Activated CD4-positive, CD25-positive, alpha-beta regulatory T cell treated with anti-CD3 and anti-CD28 coated beads, Interleukin-2, amount 50 U/mL, for 72 hours (primary cell): ENCODE measurements around the gene DIRAS1.

Experiments used
- DNase-seq: peaks from one replicate; pipeline ENCODE4 v3.0.0; 2021

Gene DIRAS1

DNA sequence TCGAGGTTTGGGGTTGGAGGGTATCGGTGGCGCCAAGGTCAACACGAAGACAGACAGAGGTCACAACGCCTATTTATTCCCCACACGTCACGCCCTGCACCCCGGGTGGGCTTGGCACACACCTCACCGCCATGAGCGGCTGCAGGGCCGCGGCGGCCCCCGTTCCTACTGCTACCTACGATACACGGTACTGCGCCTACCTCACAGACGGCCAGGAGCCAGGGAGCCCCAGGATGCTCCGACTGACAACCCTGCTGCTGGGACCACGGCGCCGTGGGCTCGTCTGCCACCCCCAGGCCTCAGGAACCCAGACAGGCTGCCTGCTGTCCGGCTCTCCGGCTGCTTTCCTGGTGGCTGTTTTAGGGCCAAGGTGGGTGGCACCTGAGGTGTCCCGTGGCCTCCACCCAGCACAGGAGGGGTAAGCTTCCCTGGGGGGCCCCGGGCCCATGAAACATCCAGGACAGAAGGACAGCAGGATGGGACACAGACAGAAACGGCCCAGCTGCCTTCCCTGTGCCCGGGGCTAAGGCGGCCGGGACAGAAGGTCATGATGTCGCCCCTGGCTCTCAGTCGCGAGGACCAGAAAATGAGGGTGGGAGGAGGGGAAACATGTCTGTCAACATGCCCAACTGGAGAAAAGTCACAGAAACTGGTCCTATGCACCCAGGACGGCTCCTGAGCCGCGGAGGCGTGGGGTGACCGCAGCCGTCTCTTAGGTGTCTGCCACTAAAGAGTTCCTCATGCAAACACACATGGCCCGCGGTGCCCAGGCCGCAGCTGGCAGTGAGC, 33.7 kb upstream of the DIRAS1 start:
- DNase-seq, result no peak

DNA sequence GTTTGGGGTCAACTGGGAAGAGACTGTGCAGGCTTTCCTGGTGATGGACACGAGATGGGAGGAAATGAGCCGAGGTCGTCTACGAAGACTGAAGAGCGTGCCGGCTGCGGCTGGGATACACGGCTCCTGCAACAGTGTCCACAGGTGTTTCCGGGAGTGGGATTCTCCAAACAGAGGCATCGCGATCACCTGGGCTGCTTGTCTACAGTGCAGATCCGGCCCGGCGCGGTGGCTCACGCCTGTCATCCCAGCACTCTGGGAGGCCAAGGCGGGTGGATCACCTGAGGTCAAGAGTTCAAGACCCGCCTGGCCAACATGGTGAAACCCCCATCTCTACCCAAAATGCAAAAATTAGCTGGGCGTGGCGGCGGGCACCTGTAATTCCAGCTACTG, 30.3 kb upstream of the DIRAS1 start:
- DNase-seq, result no peak

DNA sequence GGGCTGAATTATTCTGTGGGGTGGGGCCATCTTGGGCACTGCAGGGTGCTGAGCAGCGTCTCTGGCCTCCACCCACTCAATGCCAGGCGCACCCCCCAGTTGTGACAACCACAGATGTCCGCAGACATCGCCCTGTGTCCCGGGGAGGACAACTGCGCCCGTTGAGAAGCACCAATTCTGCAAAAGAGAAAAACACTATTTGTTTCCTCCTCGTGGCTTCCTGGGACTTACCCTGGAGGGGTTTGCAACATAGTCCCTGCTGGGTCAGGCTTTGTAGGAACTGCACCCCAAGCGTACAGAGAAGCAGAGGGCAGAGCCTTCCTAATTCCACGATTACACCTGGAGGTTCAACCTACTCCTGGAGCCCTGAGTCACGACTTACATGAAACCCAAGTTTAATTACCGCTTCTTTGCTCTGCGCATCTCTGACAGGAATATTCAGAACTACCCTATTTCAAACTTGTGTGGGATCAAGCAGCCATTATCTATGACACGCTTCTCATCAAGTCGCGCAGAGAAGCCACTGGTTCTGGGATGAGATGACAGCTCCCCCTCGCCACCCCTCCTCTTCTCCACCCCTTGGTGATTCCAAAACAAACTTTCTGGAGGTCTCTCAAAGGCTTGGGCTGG, 29.8 kb upstream of the DIRAS1 start:
- DNase-seq, result no peak

DNA sequence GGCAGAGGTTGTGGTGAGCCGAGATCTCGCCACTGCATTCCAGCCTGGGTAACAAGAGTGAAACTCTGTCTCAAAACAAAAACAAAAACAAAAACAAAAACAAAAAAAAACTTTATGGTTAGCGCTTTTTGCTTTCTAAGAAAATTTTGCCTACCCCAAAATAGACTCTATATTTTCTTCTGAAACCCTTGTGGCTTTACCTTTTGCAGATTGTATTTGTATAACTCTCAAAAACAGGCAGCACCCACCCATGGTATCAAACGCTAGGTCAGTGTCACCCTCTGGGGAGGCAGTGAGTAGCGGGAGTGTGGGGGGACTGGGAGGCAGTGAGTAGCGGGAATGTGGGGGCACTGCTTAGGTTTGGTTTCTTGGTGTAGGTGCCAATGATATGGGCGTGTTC, 26.2 kb upstream of the DIRAS1 start:
- no peak for DNase-seq

DNA sequence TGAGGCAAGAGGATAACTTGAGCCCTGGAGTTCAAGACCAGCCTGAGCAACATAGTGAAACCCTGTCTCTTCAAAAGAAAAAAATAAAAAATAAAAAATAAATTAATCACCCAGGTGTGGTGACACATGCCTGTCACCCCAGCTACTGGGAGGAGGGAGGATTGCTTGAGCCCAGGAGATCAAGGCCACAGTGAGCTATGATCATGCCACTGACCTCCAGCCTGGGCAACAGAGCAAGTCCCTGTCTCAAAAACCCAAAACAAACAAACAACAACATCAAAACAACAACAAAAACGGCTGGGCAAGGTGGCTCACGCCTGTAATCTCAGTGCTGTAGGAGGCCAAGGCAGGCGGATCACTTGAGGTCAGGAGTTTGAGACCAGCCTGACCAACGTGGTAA, 22.9 kb upstream of the DIRAS1 start:
- no peak for DNase-seq

DNA sequence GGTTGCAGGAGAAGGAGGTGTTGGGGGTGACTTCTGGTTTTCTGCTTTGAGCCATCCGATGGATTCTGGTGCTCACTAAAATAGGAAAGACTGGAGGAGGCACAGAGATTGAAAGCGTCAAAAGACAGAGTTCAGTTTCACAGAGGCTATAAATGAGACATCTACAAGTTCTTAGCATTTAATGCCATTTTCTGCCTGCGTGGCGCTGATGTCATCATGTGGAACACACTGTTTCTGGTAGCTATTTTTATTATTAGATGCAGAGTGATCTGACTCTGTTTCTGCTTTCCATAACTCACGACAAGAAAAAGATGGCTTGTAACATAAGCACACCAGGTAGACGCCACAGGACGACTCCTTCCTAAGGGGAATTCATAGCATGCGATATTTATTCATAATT, 21.9 kb upstream of the DIRAS1 start:
- DNase-seq, result no peak

DNA sequence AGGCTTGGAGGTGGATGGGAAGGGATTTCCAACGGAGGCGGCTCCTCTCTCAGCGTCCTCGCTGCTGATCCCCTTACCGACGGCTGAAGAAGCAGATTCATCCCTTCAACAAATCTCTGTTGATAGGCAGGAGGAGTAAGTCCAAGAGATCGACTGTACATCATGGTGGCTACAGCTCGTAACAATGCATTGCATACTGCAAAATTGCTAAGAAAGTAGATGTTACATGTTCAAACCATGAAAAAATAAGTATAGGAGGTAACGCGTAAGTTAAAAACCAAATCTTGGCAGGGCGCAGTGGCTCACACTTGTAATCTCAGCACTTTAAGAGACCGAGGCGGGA, 19.1 kb upstream of the DIRAS1 start:
- DNase-seq, result no peak

DNA sequence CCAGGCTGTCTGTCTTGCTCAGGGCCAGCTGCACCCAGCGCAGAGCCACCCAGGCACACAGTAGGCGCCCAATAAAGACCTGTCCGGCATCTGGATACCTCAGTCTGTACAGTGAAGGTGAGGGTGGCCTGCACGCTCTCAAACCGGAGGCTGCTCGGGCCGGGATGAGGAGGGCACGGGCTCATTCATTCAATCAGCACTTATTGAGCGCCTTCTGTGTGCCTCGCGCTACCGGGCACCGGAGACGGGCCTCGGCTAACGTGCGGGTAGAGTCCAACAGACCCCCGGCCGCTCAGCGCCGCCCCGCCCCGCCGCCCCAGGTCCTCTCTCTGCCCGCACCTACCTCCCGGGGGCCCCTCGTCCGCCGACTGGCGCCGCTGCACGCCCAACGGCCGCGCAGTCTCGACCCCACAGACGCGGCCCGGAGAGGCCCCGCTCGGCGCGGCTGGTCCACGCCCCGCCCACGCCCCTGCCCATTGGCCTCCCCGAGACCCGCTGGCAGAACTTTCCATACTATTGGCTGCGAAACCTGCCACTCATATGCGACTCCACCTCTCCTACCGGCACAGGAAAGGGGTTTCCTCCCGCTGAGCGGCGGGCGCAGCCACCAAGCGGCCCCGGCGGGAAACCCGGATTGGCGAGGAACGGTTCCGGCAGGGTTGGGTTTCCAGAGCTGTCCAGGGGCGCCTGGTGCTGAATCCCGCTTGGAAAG, 18.6 kb upstream of the DIRAS1 start, which contains the start of gene SLC39A3:
TSS of gene SLC39A3 (minus strand) at position 416 of the 712 bp plus-strand sequence. CDS start 2,760 bp downstream, outside the sequence.
- peak; percentile 99 for DNase-seq

DNA sequence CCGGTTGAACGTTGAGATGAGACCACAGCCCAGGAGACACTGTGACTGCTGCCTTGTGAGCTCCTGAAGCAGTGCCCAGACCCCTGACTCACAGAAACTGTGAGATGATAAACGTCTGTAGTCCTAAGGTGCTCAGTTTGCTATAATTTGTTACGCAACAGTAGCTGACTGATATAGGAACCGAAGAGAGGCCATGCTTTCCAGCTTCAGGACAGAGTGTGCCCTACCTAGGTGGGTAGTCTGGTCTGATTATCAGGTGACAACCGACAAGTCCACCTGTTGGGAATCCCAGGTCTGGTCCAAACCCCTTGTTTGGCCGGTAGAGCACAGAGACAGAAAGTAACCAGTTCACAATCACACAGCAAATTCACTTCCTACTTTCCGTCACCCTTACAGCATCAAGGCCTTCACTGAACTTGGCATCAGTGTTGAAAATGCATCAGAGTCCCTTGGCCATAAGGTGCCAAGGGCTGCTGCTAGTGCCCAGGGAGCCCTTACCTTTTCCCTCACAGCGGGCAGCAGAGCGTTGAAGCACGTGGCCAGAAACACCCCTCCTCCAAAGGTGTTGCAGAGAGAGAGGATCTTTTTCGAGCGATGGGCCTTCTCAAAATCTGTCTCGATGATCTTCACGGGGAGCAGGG, 15.5 kb upstream of the DIRAS1 start:
- no peak for DNase-seq

DNA sequence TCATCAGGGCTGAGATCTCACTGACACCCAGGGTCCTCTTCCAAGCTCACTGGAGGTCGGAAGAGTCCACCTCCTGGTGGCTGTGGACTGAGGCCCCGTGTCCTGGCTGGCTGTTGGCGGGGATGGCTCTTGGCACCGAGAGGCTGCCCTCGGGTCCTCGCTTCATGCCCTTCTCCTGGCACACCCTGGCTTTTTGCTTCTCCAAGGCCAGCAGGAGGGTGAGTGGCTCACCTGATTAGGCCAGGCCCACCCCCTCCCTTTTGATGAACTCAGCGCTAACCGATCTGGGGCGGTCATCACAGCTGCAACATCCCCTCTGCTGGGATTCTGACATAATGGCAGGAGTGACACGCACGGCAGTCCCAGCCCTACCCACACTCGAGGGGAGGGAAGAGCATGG, 14.2 kb upstream of the DIRAS1 start:
- DNase-seq, result no peak

DNA sequence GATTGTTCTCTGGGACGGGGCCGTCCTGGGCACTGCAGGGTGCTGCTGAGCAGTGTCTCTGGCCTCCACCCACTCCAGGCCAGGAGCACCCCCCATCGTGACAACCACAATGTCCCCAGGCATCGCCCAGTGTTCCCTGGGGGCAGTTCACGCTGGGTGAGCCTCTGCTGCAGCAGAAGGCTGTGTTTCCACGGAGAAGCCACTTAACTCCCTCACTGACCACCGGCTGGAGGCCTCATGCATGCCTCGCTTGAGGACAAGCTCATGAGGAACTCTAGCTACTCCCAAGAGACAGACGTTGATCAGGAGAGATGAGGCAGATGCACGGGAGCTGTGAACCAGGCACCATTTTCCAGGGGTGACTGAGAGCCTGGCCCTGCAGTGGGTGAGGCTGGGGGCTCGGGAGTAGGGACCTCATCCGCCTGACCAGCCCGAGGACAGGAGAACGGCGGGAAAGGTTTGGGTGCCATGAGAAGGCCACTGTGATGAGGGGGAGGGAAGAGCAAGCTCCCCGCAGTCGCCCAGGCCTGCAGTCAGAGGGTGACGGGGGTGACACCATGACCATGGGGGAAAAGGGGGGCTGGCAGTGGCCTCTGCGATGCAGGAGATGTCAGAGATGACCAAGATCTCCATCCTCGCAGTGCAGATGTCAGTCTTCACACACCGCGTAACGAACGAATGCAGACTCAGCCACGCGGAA, 13.6 kb upstream of the DIRAS1 start:
- no peak for DNase-seq

DNA sequence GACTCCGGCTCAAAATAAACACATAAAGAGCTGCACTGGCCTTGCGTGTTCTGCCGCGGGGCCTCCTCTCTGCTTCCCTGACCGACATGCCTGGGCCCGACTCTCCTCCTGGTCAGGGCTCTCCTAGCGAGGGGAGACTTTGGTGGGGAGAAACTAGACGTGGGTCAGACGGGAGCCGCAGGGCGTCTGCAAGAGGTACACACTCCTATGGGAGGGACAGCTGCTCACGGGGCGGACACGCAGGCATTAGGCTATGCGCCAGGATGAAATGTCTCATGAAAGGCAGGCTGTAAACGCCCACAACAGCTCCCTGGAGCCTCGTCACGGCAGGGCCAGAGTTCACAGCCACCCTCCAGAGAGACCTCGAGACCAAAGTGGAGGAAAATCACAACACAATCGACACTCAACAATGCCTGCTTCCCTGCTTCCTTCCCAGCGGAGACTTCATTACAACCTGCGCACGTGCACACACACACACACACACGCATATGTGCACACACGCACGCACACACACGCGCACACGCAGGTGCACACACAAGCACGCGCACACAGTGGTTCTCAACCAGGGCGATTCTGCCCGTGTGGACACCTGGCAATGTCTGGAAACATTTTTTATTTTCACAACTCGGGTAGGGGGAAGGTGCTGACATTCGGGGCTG, 12.9 kb upstream of the DIRAS1 start:
- DNase-seq, result no peak

DNA sequence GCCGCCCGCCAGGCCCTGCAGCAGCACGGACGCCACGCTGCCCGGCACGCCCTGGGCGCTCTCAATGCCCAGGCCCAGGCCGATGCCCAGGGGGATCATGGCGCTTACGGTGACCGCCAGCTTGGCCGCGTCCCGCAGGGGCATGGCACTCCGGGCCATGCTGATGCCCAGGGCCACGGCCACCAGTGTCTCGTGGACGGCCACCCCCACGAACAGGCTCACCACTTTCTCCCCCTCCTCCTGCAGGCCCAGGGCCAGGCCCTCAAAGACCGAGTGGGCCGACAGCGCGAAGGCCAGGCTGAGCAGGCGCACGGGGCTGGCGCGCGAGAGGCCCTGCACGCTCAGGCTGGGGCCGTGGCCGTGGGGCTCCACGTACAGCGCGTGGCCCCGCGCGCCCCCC, 11.7 kb upstream of the DIRAS1 start:
- DNase-seq, result no peak

DNA sequence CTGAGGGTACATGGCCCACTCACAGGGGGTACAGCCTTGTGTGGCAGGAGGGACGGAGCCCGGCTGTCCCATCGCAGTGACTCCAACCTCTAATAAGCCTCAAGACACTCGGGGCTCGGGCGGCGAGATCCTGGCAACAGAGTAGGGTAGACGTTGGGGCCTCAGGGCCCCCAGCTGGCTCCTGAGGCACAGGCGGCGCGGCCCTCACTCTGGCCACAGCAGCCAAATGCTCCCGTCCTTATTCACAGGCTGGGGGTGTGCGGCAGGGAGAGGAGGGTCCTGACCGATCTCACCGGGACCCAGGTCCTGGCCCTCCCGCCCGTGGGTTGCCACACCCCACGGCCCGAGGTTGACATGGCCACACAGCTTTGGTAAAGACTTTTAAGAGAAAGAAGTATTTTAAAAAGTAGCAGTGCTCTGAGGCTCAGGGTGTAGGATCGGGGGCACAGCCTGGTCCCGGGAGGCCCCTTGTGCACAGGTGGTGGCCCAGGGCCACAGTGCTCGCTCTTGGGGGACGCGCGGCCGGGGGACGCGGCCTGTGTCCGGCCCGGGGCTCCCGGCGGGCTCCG, 11.1 kb upstream of the DIRAS1 start:
- no peak for DNase-seq

DNA sequence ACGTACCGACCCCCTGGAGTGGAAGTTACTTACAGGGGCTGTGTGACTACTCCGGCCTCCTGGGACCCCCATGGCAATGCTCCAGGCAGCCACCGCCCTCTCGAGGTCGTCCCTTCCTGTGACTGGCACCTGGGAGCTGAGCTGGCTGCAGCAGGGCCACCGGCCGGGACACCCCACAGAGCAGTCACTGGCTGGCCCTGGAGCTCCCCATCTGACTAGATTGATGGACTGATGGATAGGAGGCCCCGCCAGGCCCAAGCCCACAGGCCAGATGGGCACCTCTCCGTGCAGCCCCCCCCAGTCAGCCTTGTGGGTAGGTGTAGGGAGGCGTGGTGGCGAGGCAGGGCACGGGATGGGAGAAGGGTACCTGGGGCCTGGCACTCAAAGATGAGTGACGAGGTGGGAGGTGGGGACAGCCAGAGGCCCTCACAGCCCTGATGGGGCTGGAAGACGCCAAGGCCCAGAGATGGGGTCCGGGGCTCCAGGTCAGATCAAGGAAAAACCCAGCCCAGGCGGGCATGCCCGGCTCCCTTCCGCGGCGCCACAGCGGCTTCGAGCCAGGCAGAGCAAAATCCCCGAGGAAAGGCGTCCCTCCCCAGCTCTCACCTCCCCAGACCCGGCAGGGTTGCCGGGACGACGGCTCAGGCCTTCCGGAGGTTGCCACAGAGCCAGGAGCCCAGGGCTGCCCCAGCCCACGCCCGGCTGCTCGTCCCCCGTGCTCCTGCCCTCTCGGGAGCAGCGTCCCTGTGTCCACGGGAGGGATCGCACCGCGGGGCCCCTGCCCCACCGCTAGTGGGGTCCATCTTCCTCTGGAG, 10.2 kb upstream of the DIRAS1 start:
- no peak for DNase-seq

DNA sequence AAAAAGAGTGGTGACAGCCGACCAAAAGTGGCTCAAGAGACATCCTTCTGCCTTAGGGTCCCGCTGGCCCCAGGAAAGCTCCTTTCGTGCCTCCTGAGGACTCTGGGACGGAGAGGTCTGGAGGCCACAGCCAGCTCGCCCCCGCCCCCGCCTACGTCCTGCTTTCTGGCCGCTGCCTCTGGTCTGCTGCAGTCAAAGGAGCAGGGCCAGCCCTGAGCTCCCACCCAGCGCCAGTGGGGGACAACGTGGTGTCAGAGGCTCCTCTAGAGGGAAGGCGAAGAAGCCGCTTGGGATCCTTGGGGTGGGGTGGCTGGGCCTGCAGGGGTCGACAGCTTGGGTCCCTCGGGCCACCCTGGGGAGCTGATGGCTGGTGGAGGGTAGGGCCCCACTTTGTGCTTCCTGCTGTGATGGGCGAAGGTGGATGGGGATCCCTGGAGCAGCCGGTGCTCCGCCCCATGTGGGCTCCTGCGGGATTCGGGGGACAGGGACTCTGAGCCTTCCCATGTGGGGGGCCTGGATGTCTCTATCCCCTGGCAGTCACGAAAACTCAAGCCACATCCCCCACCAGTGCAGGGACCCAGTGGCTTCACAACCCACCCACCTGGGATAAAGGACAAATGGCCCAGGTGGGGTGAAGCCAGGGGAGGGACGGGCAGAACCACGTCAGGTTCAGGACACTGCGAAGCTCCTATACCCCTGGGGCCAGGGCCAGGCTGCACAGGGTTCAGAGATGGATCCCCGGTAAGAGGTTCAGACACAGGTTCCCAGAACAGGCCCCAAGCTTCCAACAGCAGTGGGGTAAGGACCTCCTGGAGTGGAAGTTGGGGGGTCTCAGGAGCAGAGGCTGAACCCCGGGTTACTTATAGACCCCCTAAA, 9.0 kb upstream of the DIRAS1 start:
- no peak for DNase-seq

DNA sequence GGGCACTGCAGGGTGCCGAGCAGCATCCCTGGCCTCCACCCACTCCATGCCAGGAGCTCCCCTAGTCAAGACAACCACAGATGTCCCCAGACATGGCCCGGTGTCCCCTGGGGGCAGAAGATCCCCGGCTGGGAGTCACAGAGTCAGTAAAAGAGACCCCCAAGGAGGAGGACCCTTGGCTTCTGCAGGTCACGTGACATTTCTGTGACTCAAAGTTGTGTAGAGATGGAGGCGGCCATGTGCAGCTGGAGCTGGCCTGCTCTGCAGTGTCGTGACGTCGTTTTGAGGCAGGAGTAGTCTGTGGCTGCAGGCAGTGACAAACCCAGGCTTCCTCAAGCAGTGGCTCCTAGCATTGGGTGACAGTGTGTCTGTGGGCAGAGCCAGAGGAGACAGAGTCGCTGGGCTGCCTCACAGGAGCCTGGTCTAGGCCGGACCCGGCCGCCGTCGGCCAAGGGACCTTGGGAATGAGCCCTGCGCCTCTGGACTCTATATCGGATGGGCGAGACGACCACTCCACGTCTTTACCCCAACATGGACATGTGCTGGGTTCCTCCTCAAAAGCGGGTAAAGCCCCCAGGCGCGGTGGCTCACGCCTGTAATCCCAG, 7.7 kb upstream of the DIRAS1 start:
- no peak for DNase-seq

DNA sequence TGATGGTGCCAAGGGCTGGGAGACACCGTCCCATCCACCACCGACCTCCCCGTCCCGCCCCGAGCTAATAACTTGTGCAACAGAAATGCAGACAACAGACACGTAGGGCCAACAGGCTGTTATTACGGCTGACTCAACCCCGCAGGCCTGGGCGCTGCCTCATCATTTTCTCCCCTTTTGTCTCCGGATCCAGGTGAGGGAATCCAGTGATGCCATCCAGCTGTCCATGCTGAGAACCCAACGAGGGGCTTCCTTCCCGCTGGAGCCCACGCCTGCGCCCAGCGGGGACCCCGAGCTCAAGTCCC, 6.4 kb upstream of the DIRAS1 start:
- DNase-seq, result no peak

DNA sequence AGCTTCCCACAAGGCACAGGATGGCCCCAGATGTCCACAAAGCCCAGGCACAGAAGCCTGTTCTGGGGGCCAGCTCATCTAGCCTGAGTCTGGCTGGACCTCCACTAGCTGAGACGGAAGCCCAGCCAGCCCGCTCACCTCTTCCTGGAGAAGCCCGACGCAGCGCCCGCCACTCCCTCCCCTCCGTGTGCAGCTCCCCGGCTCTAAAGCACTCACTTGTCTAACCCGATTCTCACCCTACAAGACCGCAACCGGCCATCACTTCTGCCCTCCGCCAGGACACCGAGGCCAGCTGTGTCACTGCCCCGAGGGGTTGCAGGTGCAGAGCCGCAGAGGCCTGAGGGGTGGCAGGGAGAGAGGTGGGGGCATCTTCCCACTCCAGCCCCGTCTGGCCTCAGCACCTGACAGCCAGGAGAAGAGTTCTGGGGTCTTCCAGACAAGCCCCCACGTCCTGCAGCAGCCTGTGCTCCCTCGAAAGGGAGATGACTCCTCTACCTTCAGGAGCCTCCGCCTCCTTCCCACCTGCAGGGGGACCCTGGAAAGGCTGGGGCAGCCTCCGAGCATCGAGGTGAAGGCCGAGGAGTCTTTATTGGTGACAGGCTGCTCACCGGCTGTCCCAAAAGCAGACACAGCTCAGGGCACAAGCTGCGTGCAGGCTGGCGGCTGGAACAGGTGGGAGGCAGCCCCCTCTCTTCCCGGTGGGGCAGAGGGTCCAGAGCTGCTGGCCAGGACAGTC, 5.9 kb upstream of the DIRAS1 start:
- no peak for DNase-seq
